Right ventricle myocardium superior (tissue), 1 donor: ENCODE results near the gene ALOX15. TPM values are rescaled to one million over a fixed set of nuclear protein-coding genes. Genes with fewer than 3 reads are reported as not detected.
"Not testable (repeated sequence)": the region's sequence is repeated elsewhere in the genome, so short reads cannot be mapped to it uniquely, and the experiment has no call there.

ENCODE experiments used
- ATAC-seq: fragments of 200-7000 bp; cut with Tn5 transposase; one replicate; pipeline ENCODE4 v1.9.1; 2020; ENCODE audit warnings: mild to moderate bottlenecking; ENCODE audit not compliant: poor library complexity
- DNase-seq: peaks from one replicate; pipeline ENCODE4 v3.0.0-alpha.2; 2020
- intact Hi-C: fragments of 100-400 bp; cut with DNase I; formaldehyde crosslinking; loops from one replicate; pipeline ENCODE4 v1.11.2; 2022
- total RNA-seq: library from RNA; stranded (reverse); fragmentation: NEBNext Ultra II Directional; extraction: Animal tissue kit (Norgen Biotek cat#: 25700); gene quantifications from one replicate; pipeline ENCODE4 v1.2.1, GENCODE V29; 2021
- donor health status: DM: no; HTN: yes; CAD: no; lungs with severe emphysema.

Gene ALOX15
- total RNA-seq, 1 donor from 2014 or later, result not detected

GRCh38 chr17:4600563-4600962, 40.9 kb downstream of the ALOX15 start:
- intact Hi-C loops, result no loop called here
- peak; percentile 80 for DNase-seq
- ATAC-seq, result peak; percentile 65

DNA sequence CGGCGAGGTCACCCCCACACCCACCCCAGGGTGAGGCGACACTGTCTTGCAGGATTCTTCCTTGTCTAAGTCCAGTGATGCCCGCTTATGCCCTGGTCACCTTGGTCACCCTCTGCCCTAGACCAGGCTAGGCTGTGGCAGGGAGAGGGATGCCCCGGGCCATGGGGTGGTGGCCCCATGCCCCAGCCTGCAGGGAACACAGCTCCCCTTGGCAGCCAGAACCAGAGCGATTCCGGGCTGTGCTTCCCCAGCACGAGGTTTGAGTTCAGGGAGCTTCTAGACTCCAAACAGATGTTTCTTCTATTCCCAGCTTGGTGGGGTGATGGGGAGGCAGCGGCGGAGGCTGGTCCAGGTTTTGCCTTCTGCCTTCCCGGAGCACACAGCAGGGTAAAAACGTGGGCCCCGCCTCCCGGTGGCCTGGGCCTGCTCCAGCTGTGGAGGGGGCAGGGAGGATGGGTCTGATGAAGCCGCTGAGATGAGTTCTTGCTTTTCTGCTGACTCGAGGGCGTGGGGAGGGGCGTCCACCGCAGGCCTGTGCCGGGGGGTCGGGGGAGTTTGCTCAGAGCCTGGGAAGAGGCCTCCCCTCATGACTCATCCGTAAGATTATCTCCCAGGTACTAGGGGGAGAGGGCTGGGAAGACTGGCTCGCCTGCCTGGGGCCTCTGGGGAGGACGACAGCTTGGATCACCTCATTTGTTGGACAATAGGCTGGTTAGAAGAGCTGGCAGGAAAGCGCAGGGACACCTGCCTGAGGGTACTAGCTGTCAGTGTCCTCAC, 41.8 kb downstream of the ALOX15 start:
- ATAC-seq, result peak; percentile 64
- DNase-seq, result peak; percentile 85
- intact Hi-C loops, result no loop called here

DNA sequence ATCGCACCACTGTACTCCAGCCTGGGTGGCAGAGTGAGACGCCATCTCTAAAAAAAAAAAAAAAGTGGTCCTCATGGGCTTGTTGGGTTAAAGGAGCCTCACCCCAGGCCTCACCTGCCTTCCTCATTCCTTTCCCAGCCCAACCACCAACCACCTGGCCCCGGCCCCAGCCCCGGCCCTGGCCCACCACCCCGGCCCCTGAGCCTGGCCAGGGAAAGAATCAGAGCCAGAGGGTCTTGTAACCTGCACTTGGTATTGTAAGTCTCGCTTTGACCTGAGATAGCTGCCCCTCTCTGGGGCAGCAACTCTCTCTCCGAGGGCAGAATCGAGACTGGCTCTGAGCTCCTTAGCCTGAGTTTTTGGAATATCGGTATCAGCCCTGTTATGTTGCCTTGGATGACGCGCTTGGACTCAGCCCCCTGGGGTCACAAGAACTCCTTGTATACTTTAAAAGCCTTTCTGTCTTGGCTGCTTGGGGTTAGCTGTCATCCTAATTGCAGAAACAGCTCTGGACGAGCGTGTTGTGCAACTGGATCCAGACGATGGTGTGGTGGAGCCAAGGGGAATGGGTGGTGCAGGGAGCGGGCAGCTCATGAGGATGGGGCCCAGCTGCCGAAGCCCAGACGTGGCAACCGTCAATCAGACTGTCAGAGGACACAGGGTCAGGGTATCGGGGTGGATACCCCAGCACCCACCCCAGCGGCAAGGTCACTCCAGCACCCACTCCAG, 42.5 kb downstream of the ALOX15 start:
- DNase-seq, result peak; percentile 85
- intact Hi-C loops, result no loop called here
- peak; percentile 79 for ATAC-seq

- DNase-seq (peak; percentile 70), ATAC-seq (peak; percentile 29)
Observed at GRCh38 chr17:4597975-4598374, 43.5 kb downstream of the ALOX15 start.

GRCh38 chr17:4596636-4597380, 44.7 kb downstream of the ALOX15 start:
- intact Hi-C loops, result no loop called here
- DNase-seq (peak; percentile 25), ATAC-seq (no peak)

More at GRCh38 chr17:4597975-4598374, 43.5 kb downstream of the ALOX15 start:
- intact Hi-C loops, result no loop called here

DNA sequence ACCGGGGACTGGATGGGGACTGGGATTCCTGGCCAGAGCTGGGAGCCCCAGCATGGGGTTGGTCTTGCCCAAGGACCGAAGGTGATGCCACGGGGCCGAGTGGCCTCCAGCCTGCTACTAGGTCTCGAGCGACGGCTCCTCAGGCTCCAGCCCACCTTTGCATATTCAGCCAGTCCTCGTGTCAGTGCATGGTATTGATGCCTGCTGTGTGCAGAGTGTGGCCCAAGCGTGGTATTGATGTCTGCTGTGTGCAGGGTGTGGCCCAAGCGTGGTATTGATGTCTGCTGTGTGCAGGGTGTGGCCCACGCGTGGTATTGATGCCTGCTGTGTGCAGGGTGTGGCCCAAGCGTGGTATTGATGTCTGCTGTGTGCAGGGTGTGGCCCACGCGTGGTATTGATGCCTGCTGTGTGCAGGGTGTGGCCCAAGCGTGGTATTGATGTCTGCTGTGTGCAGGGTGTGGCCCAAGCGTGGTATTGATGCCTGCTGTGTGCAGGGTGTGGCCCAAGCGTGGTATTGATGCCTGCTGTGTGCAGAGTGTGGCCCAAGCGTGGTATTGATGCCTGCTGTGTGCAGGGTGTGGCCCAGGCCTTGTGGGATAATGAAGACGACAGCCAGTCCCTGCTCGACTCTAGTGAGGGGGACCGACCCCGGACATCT, 45.7 kb downstream of the ALOX15 start:
- intact Hi-C loops, ATAC-seq: not testable (repeated sequence)
- peak; percentile 36 for DNase-seq

- DNase-seq (peak; percentile 62), ATAC-seq (no peak)
- intact Hi-C loops, result no loop called here
Observed at GRCh38 chr17:4594931-4595684, 46.4 kb downstream of the ALOX15 start.

DNA sequence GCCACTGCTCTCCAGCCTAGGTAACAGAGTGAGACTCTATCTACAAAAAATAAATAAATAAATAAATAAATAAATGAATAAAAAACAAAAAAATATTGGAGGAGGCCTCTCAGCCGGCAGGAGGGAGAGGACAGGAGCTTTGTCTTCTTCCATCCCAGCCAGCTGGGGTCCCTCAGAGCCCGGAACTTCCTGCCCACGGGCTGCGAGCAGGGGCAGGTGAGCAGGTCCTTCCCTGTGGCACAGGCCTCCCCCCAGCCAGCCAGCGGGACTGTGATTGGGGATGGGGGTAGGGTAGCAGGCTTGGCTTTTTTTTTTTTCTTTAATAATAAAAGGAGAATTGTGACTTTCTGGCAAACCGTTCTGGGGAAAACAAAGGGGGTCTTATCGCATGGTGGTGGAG, 47.1 kb downstream of the ALOX15 start:
- DNase-seq (no peak), ATAC-seq (no peak)
- intact Hi-C loops, result no loop called here

DNA sequence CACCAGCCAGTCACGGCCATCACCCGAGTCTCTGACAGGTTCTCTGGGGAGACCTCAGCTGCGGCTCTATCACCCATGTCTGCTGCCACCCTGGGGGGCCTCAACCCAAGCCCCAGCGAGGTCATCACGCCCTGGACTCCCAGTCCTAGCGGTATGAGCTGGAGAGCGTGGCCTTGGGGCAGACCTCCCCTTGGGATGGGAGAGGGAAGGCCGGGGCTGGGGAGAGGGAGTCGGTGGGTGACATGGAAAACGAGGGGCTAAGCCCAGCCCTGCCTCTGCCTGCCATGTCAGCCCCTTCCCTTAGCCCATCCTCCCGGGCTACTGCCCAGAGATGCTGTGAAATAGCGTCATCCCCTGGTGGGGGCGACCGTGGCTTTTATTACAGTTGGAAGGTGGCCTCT, 48.5 kb downstream of the ALOX15 start:
- intact Hi-C loops, result no loop called here
- DNase-seq (peak; percentile 21), ATAC-seq (no peak)

DNA sequence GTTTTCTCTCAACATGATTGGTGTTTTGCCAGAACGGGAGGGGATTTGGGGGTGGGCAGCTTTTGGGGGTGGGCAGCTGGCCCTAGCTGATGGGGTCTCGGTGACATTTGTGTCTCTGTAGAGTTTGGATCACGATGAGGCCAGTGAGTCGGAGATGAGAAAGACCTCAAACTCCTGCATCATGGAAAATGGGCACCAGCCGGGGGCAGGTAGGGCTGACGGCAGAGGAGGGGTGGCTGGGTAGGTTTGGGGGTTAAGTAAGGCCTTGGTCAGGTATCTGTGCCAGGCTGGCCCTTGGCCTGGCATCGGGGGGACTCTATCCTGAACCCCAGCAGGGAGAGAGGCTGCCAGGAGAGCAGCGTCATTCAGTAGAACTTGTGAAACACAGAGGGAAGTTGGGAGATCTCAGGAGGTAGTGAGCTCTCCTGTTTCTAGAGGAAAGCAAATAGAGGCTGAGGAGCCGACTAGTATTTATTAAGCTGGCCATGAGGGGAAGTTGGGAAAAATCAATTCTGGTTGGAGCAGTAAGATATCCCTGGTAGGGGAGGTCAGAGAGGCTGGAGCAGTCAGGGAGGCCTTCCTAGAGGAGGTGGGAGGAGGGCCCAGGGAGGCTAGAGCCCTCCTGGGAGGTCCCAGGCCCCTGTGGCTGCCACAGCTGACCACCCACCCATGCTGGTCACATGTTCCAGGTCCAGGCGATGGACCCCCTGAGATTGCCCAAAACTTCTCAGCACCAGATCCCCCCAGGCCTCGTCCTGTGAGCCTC, 49.1 kb downstream of the ALOX15 start:
- DNase-seq, result peak; percentile 20
- intact Hi-C loops, result no loop called here
- ATAC-seq, result no peak

- no peak for ATAC-seq
- peak; percentile 43 for DNase-seq
- intact Hi-C loops, result no loop called here
Observed at GRCh38 chr17:4591529-4591928, 49.9 kb downstream of the ALOX15 start.

- peak; percentile 39 for DNase-seq
- intact Hi-C loops, result no loop called here
Observed at GRCh38 chr17:4590981-4591453, 50.5 kb downstream of the ALOX15 start.

DNA sequence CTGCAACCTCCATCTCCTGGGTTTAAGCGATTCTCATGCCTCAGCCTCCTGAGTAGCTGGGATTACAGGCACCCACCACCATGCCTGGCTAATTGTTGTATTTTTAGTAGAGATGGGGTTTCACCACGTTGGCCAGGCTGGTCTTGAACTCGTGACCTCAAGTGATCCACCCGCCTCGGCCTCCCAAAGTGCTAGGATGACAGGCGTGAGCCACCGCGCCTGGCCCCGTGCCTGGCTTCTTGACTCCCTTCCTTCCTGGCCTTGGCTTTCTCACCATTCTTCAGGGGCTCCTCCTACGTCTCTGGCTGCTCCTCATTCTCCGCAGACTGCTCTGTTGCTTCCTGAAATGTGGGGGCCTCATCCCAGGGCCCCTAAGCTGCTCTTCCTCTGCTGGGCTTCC, 51.4 kb downstream of the ALOX15 start:
- DNase-seq, result peak; percentile 44
- intact Hi-C loops, ATAC-seq: not testable (repeated sequence)

More at GRCh38 chr17:4590981-4591453, 50.5 kb downstream of the ALOX15 start:
- no peak for ATAC-seq

GRCh38 chr17:4588898-4589625, 52.4 kb downstream of the ALOX15 start:
- ATAC-seq (no peak), DNase-seq (peak; percentile 37)
- intact Hi-C loops, result no loop called here

DNA sequence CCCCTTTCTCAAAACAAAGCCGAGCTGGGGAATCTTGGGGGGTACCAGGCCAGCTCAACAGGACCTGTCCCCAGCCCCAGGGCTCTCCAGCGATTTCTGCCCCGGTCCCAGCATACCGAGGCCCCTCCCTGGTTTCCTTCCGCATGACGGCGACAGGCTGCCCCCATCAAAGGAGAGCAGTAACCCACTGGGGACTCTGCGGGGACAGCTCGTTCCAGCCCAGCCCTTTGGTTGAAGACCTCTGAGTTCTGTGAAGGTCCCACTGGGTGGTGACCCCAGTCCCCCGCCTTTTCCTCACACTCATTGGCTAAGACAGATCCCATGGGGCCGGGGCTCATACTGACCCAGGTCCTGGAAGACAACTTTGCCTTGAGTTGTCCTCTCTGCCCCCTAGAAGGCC, 53.1 kb downstream of the ALOX15 start:
- ATAC-seq (no peak), DNase-seq (peak; percentile 68)
- intact Hi-C loops, result no loop called here

DNA sequence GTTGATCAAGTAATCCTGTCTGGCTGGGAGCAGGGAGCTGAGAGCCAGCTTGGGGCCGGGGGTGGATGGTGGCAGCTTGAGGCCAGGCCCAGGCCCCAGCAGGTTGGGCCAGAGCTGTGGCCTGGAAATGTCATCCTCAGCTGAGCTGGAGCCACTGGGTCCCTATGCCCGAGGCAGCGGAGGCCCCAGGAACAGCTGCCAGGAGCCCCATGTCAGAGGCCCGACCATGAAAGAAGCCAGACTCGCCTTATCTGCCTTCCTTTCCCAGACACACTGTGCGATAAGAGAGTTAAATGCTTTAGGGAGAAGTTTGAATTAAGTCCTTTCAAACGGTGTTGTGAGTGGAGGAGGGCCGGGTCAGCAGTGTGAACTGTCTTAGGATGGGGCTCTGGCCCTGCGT, 53.7 kb downstream of the ALOX15 start:
- DNase-seq, result peak; percentile 69
- intact Hi-C loops, result no loop called here
- peak; percentile 50 for ATAC-seq

GRCh38 chr17:4587195-4587594, 54.3 kb downstream of the ALOX15 start:
- intact Hi-C loops, result no loop called here
- ATAC-seq, result no peak
- no peak for DNase-seq
